Heart left ventricle (tissue), 13 donors: ENCODE results near the gene OPCML.

Experiments used
- POLR2A ChIP-seq, 2 donors: fragments of 450-650 bp; IDR thresholded peaks; one replicate each; pipeline ENCODE4 v1.6.1; 2017; ENCODE audit warnings: antibody characterized with exemption in 2 of 2, mild to moderate bottlenecking in 2 of 2, moderate library complexity in 2 of 2
- TF ChIP-seq, protein P1 (sequence below), 12 donors: fragments of 200-600 bp; sonication (generic) in 4 of 12; IDR thresholded peaks; one replicate each; pipeline versions ENCODE4 v1.5.0 to v1.8.0; 2018 to 2022; ENCODE audit warnings: antibody characterized with exemption in 12 of 12, mild to moderate bottlenecking in 5 of 12
- donor health status: ischemic (EF 13 %, LVEDD 7.1; RV severe dilation, severe dysfunction).
- donor health status: DM: no; HTN: yes; CAD: no.
- donor health status: DM: no; HTN: no; CAD: no.
- donor health status: ischemic (EF 25% LVEDD 6.9; RV normal size, moderate dysfunction).
- donor health status: ischemic (EF 25% LVEDD 5.7; RV mildly dilated, moderate dysfunction).
- donor health status: ischemic (EF 35%, LVEDD 5.7; RV mildly dilated, moderate dysfunction).
- donor health status: nonischemic (EF 11% LVEDD 7.7; RV severe dilation, severe dysfunction).
- donor health status: DM: yes; HTN: yes; CAD: no.
- donor health status: PGD.
- donor health status: ischemic (EF 29% LVEDD 5.4; RV normal size, mild dysfunction).
- donor health status: nonischemic (EF 23%, LVEDD 6.1; RV moderate dilation, normal function).

DNA sequence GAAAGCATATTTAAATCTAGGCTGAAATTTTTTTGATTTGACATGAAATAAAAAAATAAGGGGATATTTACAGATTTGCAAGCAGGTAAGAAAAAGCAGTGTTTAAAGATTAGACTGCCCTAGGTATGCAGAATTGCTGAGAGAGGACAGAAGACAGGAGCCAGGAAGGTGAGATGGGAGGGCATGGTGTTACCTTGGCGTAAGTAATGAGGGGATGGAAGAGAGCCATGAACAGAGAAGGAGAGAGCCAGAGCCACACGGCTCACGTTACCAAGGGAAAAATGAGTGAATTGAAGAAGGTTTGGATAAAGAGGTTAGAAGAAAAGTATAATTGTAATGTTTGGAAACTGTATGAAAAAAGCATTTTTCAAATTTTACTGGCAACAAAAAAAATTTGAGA, 904.3 kb downstream of the OPCML start:
- TF ChIP-seq, protein P1, sequence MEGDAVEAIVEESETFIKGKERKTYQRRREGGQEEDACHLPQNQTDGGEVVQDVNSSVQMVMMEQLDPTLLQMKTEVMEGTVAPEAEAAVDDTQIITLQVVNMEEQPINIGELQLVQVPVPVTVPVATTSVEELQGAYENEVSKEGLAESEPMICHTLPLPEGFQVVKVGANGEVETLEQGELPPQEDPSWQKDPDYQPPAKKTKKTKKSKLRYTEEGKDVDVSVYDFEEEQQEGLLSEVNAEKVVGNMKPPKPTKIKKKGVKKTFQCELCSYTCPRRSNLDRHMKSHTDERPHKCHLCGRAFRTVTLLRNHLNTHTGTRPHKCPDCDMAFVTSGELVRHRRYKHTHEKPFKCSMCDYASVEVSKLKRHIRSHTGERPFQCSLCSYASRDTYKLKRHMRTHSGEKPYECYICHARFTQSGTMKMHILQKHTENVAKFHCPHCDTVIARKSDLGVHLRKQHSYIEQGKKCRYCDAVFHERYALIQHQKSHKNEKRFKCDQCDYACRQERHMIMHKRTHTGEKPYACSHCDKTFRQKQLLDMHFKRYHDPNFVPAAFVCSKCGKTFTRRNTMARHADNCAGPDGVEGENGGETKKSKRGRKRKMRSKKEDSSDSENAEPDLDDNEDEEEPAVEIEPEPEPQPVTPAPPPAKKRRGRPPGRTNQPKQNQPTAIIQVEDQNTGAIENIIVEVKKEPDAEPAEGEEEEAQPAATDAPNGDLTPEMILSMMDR (IDR thresholded peaks at IDR 0.05), result no peak
- TF ChIP-seq POLR2A (IDR thresholded peaks at IDR 0.05), result no peak
